Left kidney (tissue), 2 donors: Measurements from ENCODE around the gene CRYBG1. TPM values are rescaled to one million over a fixed set of nuclear protein-coding genes. Genes with fewer than 3 reads are reported as not detected.

Experiments used
- DNase-seq: peaks from one replicate; pipeline ENCODE4 v3.0.0-alpha.2; 2013
- polyA plus RNA-seq: library from polyadenylated mRNA; unstranded; fragments of 120-200 nt; gene quantifications from one replicate; pipeline ENCODE4 v1.2.1, GENCODE V29; 2013; ENCODE audit not compliant: insufficient read length

CRYBG1 gene
- polyA plus RNA-seq, 1 donor = 32.4 TPM

- DNase-seq = no peak
Measured at GRCh38 chr6:106419900-106420613, 59.5 kb downstream of the CRYBG1 start.

GRCh38 chr6:106421496-106421895, 61.0 kb downstream of the CRYBG1 start:
- DNase-seq = no peak

- no peak for DNase-seq
Measured at GRCh38 chr6:106422534-106422933, 62.0 kb downstream of the CRYBG1 start.

- DNase-seq = no peak
Measured at GRCh38 chr6:106425382-106425781, 64.9 kb downstream of the CRYBG1 start.

GRCh38 chr6:106426250-106426970, 65.9 kb downstream of the CRYBG1 start:
- DNase-seq = no peak

- DNase-seq = no peak
Measured at GRCh38 chr6:106430466-106430865, 69.9 kb downstream of the CRYBG1 start.

- no peak for DNase-seq
Measured at GRCh38 chr6:106431405-106431804, 70.9 kb downstream of the CRYBG1 start.

- DNase-seq = no peak
Measured at GRCh38 chr6:106431972-106432371, 71.5 kb downstream of the CRYBG1 start.

- no peak for DNase-seq
Measured at GRCh38 chr6:106434530-106434929, 74.0 kb downstream of the CRYBG1 start.

GRCh38 chr6:106439459-106439858, 78.9 kb downstream of the CRYBG1 start:
- no peak for DNase-seq

- no peak for DNase-seq
Measured at GRCh38 chr6:106440546-106440945, 80.0 kb downstream of the CRYBG1 start.

- DNase-seq = no peak
Measured at GRCh38 chr6:106442395-106442794, 81.9 kb downstream of the CRYBG1 start.

GRCh38 chr6:106444777-106445507, 84.4 kb downstream of the CRYBG1 start:
- DNase-seq = peak; percentile 39

- DNase-seq = no peak
Measured at GRCh38 chr6:106445508-106445878, 85.0 kb downstream of the CRYBG1 start.

- DNase-seq = no peak
Measured at GRCh38 chr6:106446287-106446885, 85.9 kb downstream of the CRYBG1 start.

- no peak for DNase-seq
Measured at GRCh38 chr6:106446983-106447382, 86.5 kb downstream of the CRYBG1 start.

- no peak for DNase-seq
Measured at GRCh38 chr6:106448000-106448426, 87.5 kb downstream of the CRYBG1 start.

GRCh38 chr6:106450653-106451052, 90.1 kb downstream of the CRYBG1 start:
- DNase-seq = no peak

- no peak for DNase-seq
Measured at GRCh38 chr6:106451439-106451838, 90.9 kb downstream of the CRYBG1 start.

- DNase-seq = no peak
Measured at GRCh38 chr6:106452628-106453027, 92.1 kb downstream of the CRYBG1 start.

GRCh38 chr6:106453756-106454367, 93.3 kb downstream of the CRYBG1 start:
- DNase-seq = no peak

- no peak for DNase-seq
Measured at GRCh38 chr6:106456756-106457155, 96.2 kb downstream of the CRYBG1 start.
